ENCODE data around the gene LRRFIP1.

Gene LRRFIP1, protein sequence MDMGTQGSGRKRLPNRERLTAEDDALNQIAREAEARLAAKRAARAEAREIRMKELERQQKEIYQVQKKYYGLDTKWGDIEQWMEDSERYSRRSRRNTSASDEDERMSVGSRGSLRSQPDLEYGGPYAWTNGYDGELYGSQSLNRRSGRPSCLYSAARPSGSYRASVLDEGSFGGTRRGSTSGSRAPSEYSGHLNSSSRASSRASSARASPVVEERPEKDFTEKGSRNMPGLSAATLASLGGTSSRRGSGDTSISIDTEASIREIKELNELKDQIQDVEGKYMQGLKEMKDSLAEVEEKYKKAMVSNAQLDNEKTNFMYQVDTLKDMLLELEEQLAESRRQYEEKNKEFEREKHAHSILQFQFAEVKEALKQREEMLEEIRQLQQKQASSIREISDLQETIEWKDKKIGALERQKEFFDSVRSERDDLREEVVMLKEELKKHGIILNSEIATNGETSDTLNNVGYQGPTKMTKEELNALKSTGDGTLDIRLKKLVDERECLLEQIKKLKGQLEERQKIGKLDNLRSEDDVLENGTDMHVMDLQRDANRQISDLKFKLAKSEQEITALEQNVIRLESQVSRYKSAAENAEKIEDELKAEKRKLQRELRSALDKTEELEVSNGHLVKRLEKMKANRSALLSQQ

DNA sequence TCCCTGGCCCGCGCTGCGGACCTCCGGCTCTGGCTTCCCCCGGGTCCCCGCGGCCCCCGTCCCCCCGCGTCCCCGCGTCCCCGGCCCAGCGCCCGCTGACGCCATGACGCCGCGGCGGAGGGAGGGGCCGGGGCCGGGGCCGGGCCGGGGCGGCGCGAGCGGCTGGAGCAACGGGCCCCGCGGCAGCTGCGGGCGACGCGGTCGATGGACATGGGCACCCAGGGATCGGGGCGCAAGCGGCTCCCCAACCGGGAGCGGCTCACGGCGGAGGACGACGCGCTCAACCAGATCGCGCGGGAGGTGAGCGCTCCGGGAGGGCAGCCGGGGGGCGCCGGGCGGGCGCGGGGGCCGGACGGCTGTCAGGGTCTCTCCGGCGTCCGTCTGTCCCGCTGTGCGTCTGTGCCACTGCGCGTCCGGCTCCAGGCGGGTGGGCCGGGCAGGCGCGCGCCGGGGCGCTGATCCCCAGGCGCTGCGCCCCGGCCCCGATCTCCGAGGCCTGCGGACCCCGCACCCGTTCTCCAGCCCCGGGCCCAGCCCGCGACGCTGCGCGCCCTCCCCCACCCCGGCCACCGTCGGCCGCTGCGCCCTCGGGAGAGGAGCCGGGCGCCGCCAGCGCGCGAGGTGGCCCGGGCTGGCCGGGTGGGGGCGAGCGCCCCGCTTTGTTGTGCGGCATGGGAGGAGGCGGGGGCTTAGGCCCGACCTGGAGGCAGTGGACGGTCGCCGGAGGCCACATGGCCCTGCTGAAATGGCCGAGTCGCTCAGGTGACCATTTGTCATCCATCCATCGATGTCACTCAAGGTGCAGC, at the start of gene LRRFIP1:
Gene LRRFIP1 (plus strand): TSS at position 147 of the 806 bp plus-strand sequence. CDS start 58 bp downstream, at position 205.
- peaks cover 23% of the 10 kb centered on the region for H3K4me1 Mint-ChIP-seq (ENCODE audit: low read depth)
- H3K4me3 Mint-ChIP-seq, result peak within 1 kb of the TSS; percentile 88
- H3K27me3 Mint-ChIP-seq, result peaks cover 5% of the 10 kb centered on the region
- peak within 1 kb of the TSS; percentile 47 for H3K27ac Mint-ChIP-seq
- H3K36me3 Mint-ChIP-seq, result peaks cover 5% of the 10 kb centered on the region
- no peaks in the 10 kb centered on the region for H3K9me3 Mint-ChIP-seq (ENCODE audit: low read depth)

DNA sequence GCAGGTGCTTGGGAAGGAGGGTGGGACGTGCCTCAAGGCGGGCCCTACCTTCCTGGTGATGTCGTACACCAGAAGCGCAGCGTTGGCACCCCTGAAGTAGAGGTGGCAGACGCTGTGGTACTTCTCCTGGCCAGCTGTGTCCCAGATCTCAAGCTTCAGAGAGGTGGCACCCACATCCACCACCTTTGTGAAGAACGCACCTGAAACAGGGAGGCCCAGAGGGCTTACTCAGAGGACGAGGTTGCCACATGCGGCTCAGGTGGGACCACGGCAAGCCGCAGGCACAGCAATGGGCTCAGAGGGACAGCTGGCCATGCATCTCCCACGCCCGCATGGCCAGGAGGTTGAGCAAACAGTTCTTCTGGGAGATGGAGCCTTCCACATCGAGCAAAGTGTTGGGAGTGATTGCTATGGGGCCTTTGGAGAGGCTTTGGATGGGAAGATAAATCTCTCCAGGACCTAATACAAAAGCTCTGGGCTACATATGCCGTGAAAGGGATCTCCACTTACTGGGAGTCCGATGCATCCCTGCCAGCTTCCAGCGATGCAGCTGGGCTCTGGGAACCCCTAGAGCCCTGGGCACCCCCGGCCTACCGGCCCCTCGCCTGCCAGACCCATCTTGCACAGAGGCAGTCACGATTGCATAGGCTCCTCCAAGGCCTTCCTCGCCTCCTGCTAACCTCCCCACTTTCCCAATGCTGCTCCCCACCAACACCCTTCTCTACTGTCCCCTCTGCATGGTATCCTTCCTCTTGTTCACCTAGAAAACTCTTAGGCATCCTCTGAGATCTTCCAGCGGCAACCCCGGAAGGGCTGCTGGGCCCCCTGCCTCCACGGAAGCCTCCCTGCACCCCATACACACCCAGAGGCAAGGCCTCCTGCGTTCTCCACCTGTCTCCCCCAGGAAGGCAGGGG, 49.2 kb upstream of the LRRFIP1 start:
- H3K27me3 Mint-ChIP-seq, result no peaks in the 10 kb centered on the region
- H3K4me1 Mint-ChIP-seq (ENCODE audit: low read depth), result peaks cover 6% of the 10 kb centered on the region
- no peak overlapping the region for H3K4me3 Mint-ChIP-seq
- no peaks in the 10 kb centered on the region for H3K9me3 Mint-ChIP-seq (ENCODE audit: low read depth)
- H3K36me3 Mint-ChIP-seq, result no peaks in the 10 kb centered on the region
- H3K27ac Mint-ChIP-seq, result no peak overlapping the region

DNA sequence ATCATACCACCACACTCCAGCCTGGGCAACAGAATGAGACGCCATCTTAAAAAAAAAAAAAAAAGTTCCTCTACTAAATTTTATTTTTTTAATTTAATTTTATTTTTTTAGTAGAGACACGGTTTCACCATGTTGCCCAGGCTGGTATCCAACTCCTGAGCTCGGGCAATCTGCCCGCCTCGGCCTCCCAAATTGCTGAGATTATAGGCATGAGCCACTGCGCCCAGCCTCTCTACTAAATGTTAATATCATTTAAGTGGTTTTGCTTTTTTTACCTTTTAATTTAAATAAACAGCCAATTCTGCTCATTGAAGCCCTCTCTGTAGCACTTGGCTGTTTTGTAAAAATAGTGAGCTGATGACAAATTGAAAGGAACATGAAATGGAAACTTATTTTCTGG, 46.1 kb upstream of the LRRFIP1 start:
- Mint-ChIP-seq H3K4me3 (no peak overlapping the region), H3K36me3 (no peaks in the 10 kb centered on the region), H3K27ac (peak overlapping the region; percentile 46), H3K4me1 (ENCODE audit: low read depth) (peaks cover 6% of the 10 kb centered on the region), H3K27me3 (no peaks in the 10 kb centered on the region), H3K9me3 (ENCODE audit: low read depth) (no peaks in the 10 kb centered on the region)

DNA sequence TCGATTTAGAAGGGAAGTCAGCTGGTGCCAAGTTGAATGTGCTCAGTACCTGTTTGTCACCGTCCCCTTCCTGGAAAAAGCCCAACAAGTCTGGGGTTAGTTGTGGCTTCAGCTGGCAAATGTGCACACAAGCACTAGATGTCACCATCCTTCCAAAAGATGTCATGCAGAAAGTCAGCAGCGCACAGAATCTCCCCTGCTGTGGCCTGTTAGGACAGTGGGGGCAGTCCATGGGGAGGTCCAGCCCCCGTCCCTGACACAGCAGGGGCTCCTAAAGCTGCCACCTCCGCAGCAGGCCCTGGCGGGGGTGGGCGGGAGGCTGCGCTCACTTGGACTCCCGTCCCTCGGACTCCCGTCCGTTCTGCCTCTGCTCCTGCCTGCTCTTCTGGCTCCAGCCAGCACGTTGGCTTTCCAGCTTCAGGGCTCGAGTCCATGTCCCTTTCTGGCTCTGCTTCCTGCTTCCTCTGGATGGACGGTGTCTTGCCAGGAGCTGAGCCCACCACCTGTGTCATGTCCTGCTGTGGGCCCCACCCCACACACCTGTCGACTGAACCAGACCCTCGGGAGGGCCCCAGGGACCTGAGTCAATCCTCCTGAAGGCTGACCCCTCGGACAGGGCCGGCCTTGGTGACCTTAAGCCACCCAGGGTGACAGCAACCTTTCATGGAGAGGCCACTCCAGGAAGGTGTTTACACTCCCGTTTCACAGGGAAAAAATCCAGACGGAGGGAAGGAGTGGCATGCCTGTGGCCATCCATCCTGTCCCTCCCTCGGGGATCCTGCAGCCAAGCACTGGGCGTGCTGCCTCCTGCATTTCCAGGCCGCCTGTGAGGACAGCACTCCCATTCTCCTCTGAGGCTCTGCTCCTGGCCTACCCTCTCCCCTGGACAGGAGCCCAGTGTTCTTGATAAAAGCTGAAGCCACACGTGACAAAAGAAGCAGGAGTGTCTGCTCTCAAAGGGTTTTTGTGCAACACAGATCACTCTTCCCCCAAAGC, 45.3 kb upstream of the LRRFIP1 start:
- no peaks in the 10 kb centered on the region for H3K36me3 Mint-ChIP-seq
- H3K4me3 Mint-ChIP-seq, result no peak overlapping the region
- H3K27ac Mint-ChIP-seq, result peak overlapping the region; percentile 46
- no peaks in the 10 kb centered on the region for H3K9me3 Mint-ChIP-seq (ENCODE audit: low read depth)
- H3K27me3 Mint-ChIP-seq, result no peaks in the 10 kb centered on the region
- H3K4me1 Mint-ChIP-seq (ENCODE audit: low read depth), result peaks cover 6% of the 10 kb centered on the region

DNA sequence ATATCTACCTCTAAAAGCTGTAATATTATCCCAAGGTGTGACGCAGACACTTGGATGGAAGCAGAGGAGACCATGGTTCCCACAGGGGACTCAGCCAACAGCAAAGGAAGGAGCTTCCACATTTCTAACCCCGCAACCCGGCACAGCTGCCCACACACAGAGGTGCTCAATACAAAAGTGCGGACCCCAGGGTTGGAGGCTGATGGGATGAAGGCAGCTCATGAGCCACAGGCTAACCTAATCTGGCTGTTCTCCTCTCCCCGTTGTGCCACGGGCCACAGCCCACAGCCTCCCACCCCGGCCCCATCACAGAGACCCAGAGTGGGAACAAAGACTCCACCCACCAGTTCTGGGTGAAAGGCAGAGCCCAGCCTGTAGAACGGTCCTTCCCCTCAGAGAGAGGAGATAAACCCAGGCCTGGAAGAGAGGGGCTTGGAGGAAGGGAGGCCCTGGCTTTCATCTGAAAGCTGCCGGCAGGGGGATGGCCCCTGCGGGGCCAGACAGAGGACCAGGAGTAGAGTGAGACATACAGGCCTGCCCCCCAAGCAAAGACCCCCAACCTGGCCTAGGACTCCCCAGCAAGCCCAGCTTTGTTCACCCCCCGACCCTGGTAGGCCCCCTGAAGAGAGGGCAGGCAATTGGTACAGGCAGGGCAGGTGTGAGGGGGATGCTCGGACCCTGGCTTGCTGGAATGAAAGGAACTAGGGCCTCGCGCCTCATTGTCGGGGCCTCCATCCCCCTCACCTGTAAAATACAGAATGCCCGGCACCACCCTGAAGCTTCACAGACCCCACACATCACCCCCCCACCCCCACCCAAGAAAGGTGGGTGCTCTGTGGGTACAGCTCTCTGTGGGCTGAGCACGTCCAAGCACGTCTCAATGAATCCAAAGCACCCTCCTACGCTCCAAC, 43.7 kb upstream of the LRRFIP1 start:
- H3K36me3 Mint-ChIP-seq, result no peaks in the 10 kb centered on the region

DNA sequence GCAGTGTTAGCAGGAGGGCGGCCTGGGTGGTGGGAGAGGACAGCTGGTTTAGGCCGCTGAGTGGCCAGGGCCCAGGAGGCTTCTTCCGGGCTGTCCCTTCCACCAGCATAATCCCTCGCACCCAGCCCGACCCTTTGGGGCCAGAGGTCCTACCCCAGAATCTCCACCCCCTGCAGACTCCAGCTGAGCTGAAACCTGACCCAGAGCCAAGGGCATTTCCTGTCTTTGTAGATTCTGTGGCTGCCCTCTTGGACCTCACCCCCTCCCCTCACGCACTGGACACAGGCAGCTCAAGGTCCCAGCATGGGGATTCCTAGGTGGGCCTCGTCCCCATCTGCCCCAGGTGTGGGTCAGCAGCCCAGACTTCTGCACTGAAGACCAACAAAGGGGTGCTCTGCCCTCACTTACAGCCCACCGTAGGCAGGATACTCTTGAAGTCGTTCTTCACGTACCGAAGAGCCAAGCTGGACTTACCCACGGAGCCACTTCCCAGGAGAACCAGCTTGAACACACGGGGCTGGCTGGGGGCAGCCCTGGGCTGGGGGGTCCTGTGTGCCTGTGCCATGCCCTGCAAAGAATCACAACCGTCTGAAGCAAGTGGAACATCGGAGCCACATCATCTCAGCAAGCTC, 41.7 kb upstream of the LRRFIP1 start:
- Mint-ChIP-seq H3K27me3 (no peaks in the 10 kb centered on the region), H3K36me3 (no peaks in the 10 kb centered on the region), H3K4me3 (no peak overlapping the region), H3K9me3 (ENCODE audit: low read depth) (no peaks in the 10 kb centered on the region), H3K4me1 (ENCODE audit: low read depth) (peaks cover 9% of the 10 kb centered on the region), H3K27ac (no peak overlapping the region)

More for the DNA sequence above, 43.7 kb upstream of the LRRFIP1 start:
- Mint-ChIP-seq H3K4me1 (ENCODE audit: low read depth) (peaks cover 6% of the 10 kb centered on the region), H3K27ac (no peak overlapping the region), H3K27me3 (no peaks in the 10 kb centered on the region), H3K4me3 (no peak overlapping the region), H3K9me3 (ENCODE audit: low read depth) (no peaks in the 10 kb centered on the region)

DNA sequence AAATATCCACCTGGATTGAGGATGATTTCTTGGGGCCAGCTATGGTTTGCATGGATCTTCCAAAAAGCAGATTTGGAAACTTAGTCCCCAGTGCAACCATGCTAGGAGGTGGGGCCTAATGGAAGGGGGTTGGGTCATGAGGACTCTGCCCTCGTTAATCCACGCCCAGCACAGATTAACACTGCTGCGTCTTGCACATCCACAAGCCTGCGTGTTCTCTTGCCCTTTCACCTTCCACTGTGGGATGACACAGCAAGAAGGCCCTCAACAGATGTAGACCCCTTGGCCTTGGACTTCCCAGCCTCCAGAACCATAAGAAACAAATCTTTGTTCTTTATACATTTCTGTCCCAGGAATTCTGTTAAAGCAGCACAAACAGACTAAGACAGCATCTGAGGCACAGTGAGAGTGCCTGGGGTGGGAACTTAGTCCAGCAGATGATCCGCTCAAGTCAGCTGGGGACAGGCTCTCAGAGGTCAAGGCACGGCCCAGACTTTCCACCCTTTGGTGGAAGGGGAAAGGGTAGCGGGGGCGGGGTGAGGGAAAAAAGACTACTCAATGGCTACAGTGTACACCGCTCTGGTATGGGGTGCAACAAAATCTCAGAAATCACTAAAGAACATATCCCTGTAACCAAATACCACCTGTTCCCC, 39.2 kb upstream of the LRRFIP1 start:
- no peaks in the 10 kb centered on the region for H3K9me3 Mint-ChIP-seq (ENCODE audit: low read depth)

DNA sequence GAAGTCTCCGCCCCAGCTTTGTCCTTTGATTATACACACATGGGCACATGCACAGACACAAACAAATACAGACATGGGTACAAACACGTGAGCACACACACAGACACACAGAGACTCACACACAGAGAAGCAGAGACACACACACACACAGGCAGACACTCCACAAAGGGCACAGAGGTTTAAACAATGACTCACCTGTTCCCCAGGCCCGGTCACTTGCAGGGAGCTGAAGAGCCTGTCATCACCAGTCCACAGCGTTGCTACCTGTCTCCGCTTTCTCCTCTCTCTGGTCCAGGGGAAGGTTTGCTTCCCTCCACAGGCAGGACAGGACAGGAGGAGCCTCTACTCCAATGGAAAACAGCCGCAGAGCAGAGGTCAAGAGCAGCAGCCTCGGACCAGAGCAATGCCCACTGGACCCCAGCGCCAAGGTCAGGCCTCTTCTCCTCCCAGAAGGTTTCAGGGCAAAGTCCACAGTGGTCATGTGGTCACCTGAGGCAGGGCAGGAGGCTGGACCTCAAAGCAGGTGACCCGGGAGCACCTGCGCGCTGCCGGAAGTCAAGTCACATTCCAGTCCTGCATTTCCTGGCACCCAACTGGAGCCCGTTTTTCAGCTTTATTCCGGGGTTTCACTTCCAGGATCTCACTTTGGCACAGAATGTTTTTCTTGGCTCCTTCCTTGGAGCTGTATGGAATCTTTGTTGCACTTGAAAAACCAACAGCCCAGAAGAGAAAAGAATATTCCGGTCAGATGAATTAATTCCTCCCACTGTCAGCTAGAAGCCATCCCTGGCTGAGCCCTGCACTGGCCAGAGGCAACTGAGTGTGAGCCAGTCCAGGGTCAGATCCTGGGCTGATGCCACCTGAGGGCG, 36.9 kb upstream of the LRRFIP1 start, which contains the start of gene RAB17:
Gene RAB17 (minus strand): TSS at position 463 of the 869 bp plus-strand sequence. CDS start 4,580 bp downstream, outside the sequence.
- no peaks in the 10 kb centered on the region for H3K9me3 Mint-ChIP-seq (ENCODE audit: low read depth)
- H3K27ac Mint-ChIP-seq, result no peak within 1 kb of the TSS
- no peaks in the 10 kb centered on the region for H3K27me3 Mint-ChIP-seq

More for the DNA sequence above, 39.2 kb upstream of the LRRFIP1 start:
- H3K27ac Mint-ChIP-seq, result no peak overlapping the region
- no peaks in the 10 kb centered on the region for H3K36me3 Mint-ChIP-seq
- H3K4me3 Mint-ChIP-seq, result no peak overlapping the region
- peaks cover 14% of the 10 kb centered on the region for H3K4me1 Mint-ChIP-seq (ENCODE audit: low read depth)
- H3K27me3 Mint-ChIP-seq, result no peaks in the 10 kb centered on the region

DNA sequence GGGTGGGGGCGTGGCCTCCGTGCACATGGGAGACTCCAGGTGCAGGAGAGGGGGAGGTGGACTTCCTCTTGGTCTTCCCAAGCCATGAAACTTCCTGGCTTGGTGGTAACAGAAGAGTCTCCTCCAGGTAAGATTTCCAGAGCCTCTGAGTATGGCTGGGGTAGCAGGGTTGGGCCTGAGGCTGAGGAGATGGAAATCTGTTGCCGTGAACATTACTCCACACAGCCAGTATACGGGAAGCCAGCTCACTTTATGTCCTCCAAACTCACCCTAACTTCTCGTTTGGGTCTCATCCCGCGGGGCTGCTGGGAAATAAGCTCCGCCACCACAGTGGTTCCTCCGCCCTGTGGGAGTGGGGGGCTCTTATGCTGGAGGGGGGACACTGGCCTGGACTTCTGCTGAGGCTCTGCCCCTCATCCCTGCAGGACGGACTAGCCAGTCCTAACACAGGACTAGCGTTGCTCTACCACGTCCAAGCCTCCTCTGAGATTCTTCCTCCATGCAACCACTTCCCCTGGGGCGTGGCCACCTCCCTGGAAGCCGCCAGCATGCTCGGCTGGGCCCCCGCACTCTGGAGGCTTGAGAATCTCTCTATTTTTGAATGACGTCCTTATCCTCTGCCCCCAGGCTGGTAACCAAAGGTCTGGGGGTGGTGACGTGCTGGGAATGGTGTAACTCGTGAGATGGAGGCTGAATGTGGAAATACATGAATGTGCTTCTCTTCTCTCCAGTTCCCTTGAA, 36.1 kb upstream of the LRRFIP1 start:
- Mint-ChIP-seq H3K36me3 (no peaks in the 10 kb centered on the region), H3K9me3 (ENCODE audit: low read depth) (no peaks in the 10 kb centered on the region), H3K27me3 (no peaks in the 10 kb centered on the region), H3K4me3 (no peak overlapping the region), H3K4me1 (ENCODE audit: low read depth) (peaks cover 14% of the 10 kb centered on the region), H3K27ac (no peak overlapping the region)

More for the DNA sequence above, 36.9 kb upstream of the LRRFIP1 start, which contains the start of gene RAB17:
- Mint-ChIP-seq H3K4me3 (no peak within 1 kb of the TSS), H3K36me3 (no peaks in the 10 kb centered on the region), H3K4me1 (ENCODE audit: low read depth) (peaks cover 14% of the 10 kb centered on the region)

DNA sequence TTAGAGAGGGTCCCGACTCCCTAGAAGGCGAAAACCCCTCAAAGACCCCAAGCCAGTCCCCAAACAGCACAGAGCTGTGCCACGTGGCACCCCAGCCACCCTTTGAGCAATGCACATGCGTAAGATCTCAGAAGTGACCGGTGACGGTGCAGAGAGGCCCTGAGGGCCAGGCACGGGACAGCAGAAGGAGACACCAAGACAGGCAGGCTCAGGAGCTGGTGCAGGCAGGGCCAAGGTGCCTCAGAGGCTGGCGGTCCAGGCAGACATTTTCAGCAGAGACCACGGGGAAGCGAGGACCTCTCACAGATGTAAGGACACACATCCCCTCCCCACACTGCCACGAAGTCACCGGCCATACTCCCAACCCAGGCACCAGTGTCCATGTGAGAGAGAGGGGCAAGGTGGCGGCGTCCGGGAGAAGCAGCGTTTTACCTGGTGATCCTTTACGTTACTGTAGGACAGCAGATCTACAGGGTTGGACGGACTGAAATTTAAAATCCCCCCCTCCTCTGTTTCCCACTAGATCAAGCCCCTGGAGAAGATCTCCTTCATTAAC, 34.9 kb upstream of the LRRFIP1 start:
- Mint-ChIP-seq H3K4me1 (ENCODE audit: low read depth) (peaks cover 14% of the 10 kb centered on the region), H3K27ac (no peak overlapping the region), H3K36me3 (no peaks in the 10 kb centered on the region), H3K27me3 (no peaks in the 10 kb centered on the region), H3K9me3 (ENCODE audit: low read depth) (no peaks in the 10 kb centered on the region), H3K4me3 (no peak overlapping the region)

All from activated naive CD8-positive, alpha-beta T cell (primary cell).